K562 (cell line): ENCODE results near the gene ADAMTS14. TPM values are rescaled to one million over a fixed set of nuclear protein-coding genes. Genes with fewer than 3 reads are reported as not detected.

Experiments
- ASH1L ChIP-seq: fragments of 450-650 bp; IDR thresholded peaks from 2 replicates; pipeline ENCODE4 v1.6.1; 2018; ENCODE audit warnings: borderline replicate concordance, mild to moderate bottlenecking, low read depth; ENCODE audit not compliant: partially characterized antibody
- BRF1 ChIP-seq: IDR thresholded peaks from 3 replicates; pipeline ENCODE4 v1.6.1; 2011; ENCODE audit warnings: borderline replicate concordance, mild to moderate bottlenecking; ENCODE audit not compliant: insufficient read length; ENCODE audit errors: extremely low read depth
- ESRRB ChIP-seq: fragments of 250-450 bp; sonication (Bioruptor Pico); IDR thresholded peaks from 2 replicates; pipeline ENCODE4 v1.5.0; 2020; ENCODE audit warnings: mild to moderate bottlenecking, moderate library complexity, borderline replicate concordance
- FOXK2 ChIP-seq, 2 experiments: fragments of 450-650 bp; IDR thresholded peaks in 1 of 2; conservative IDR thresholded peaks in 1 of 2; 2 replicates each; pipeline ENCODE4 v1.6.1; 2016; ENCODE audit warnings: low read depth in 2 of 2, mild to moderate bottlenecking in 1 of 2
- HBP1 ChIP-seq: fragments of 450-650 bp; formaldehyde crosslinking; IDR thresholded peaks from 2 replicates; pipeline ENCODE4 v1.4.0; 2022; ENCODE audit warnings: missing genetic modification characterization
- HNRNPH1 ChIP-seq: fragments of 200-400 bp; formaldehyde crosslinking; optimal IDR thresholded peaks from 2 replicates; pipeline ENCODE3; 2017; ENCODE audit warnings: low read depth, mild to moderate bottlenecking, low read length, moderate library complexity
- IFI16 ChIP-seq: fragments of 250-450 bp; sonication (Bioruptor Pico); IDR thresholded peaks from 2 replicates; pipeline ENCODE4 v2.1.2; 2022; ENCODE audit warnings: mild to moderate bottlenecking, inconsistent platforms
- MYC ChIP-seq, 2 experiments: fragments of 250-450 bp in 1 of 2; sonication (Bioruptor Pico) in 1 of 2; IDR thresholded peaks; 2 replicates each; pipeline versions ENCODE4 v1.5.1 to v1.6.1; 2012 to 2021; ENCODE audit warnings: low read depth in 2 of 2, borderline replicate concordance in 1 of 2, improper control_type of control experiment in 1 of 2, low read length in 1 of 2, mild to moderate bottlenecking in 1 of 2, moderate library complexity in 1 of 2
- NCOA4 ChIP-seq: fragments of 450-650 bp; IDR thresholded peaks from 2 replicates; pipeline ENCODE4 v1.6.1; 2018; ENCODE audit warnings: mild to moderate bottlenecking; ENCODE audit not compliant: partially characterized antibody
- NFXL1 ChIP-seq: fragments of 450-650 bp; formaldehyde crosslinking; IDR thresholded peaks from 2 replicates; pipeline ENCODE4 v1.4.0; 2021; ENCODE audit warnings: mild to moderate bottlenecking
- PHF20 ChIP-seq: fragments of 450-650 bp; IDR thresholded peaks from 2 replicates; pipeline ENCODE4 v1.6.1; 2018; ENCODE audit not compliant: partially characterized antibody
- PHF21A ChIP-seq: fragments of 450-650 bp; IDR thresholded peaks from 2 replicates; pipeline ENCODE4 v1.6.1; 2017; ENCODE audit warnings: low read depth, borderline replicate concordance
- SAFB ChIP-seq: fragments of 200-400 bp; formaldehyde crosslinking; IDR thresholded peaks from 2 replicates; pipeline ENCODE4 v1.6.1; 2017; ENCODE audit warnings: low read depth, low read length, borderline replicate concordance
- SNIP1 ChIP-seq: fragments of 450-650 bp; IDR thresholded peaks from 2 replicates; pipeline ENCODE4 v1.7.1; 2017; ENCODE audit warnings: low read depth, mild to moderate bottlenecking
- TAF7 ChIP-seq: fragments of 450-650 bp; IDR thresholded peaks from 2 replicates; pipeline ENCODE4 v1.6.1; 2016; ENCODE audit warnings: missing genetic modification characterization, missing compliant biosample characterization
- TAL1 ChIP-seq: fragments of 450-650 bp; IDR thresholded peaks from 2 replicates; pipeline ENCODE4 v1.6.1; 2016; ENCODE audit warnings: mild to moderate bottlenecking
- TARDBP ChIP-seq: fragments of 450-650 bp; IDR thresholded peaks from 2 replicates; pipeline ENCODE4 v1.6.1; 2016
- TFE3 ChIP-seq: fragments of 450-650 bp; formaldehyde crosslinking; IDR thresholded peaks from 2 replicates; pipeline ENCODE4 v1.4.0; 2020; ENCODE audit warnings: mild to moderate bottlenecking, mixed read lengths
- VEZF1 ChIP-seq: fragments of 200-800 bp; sonication (Bioruptor generic); IDR thresholded peaks from 2 replicates; pipeline ENCODE4 v1.6.1; 2017; ENCODE audit warnings: missing genetic modification characterization, missing compliant biosample characterization
- ZC3H11A ChIP-seq: IDR thresholded peaks from 2 replicates; pipeline ENCODE4 v1.6.1; 2012; ENCODE audit warnings: low read depth, low read length, improper control_type of control experiment
- ZNF121 ChIP-seq: sonication (generic); formaldehyde crosslinking; conservative IDR thresholded peaks from 2 replicates; pipeline ENCODE4 v1.8.0; 2022; ENCODE audit warnings: missing genetic modification reagents
- ZNF589 ChIP-seq: fragments of 200-800 bp; sonication (Bioruptor generic); IDR thresholded peaks from 2 replicates; pipeline ENCODE4 v1.6.1; 2016; ENCODE audit warnings: low read depth, missing genetic modification characterization, missing compliant biosample characterization
- ZNF830 ChIP-seq: fragments of 250-450 bp; sonication (Bioruptor Pico); IDR thresholded peaks from 2 replicates; pipeline ENCODE4 v1.5.0; 2021; ENCODE audit warnings: mild to moderate bottlenecking
- polyA plus RNA-seq, 8 experiments: library from polyadenylated mRNA; depleted of rRNA in 4 of 8; stranded (reverse) in 5 of 8; unstranded in 3 of 8; fragments of >200 nt; fragmentation: Nextera tagmentation in 2 of 8; fragmentation: Illumina TruSeq in 1 of 8; extraction: Ambion mirVana in 2 of 8; extraction: Trizol in 1 of 8; gene quantifications; 2 replicates each; pipeline versions ENCODE4 v1.2.1 to v1.2.3, GENCODE V29; 2011 to 2014; ENCODE audit warnings: inconsistent platforms in 1 of 8, missing spikeins in 1 of 8
- total RNA-seq, 7 experiments: library from RNA; depleted of rRNA in 6 of 7; stranded (reverse); fragments of >200 nt in 6 of 7; fragmentation: Illumina TruSeq in 2 of 7; extraction: Trizol in 2 of 7; gene quantifications; 2 replicates each; pipeline versions ENCODE4 v1.2.1 to v1.2.3, GENCODE V29; 2011 to 2021; ENCODE audit warnings: low replicate concordance in 1 of 7

ADAMTS14 gene
- total and polyA plus RNA-seq, 9 of the 15 experiments (the other 6 are each of a cell fraction or from before 2014, with no cell fraction given) = 0.04 to 37.4 (median 15.9) TPM

- TF ChIP-seq VEZF1 (CRISPR knock-in tag) (peak; percentile 83), HBP1 (CRISPR knock-in tag) (0 out of 2 replicates have a peak, but pooled peaks have one; percentile 28), NCOA4 (no peak), ZC3H11A (no peak), MYC (IDR thresholded peaks at IDR 0.05; ENCODE audit: low read depth, low read length) (no peak; the same call in 1 of the 2 replicates), MYC (CRISPR knock-in tag; IDR thresholded peaks at IDR 0.05; ENCODE audit: borderline replicate concordance, low read depth) (peak; percentile 79; the same call in 1 of the 2 replicates), TARDBP (no peak; the same call in 1 of the 2 replicates), NFXL1 (CRISPR knock-in tag) (peak; percentile 74; the same call in 1 of the 2 replicates), ESRRB (CRISPR knock-in tag) (no peak), PHF21A (peak; percentile 61; the same call in 1 of the 2 replicates), PHF20 (no peak), ASH1L (no peak), TAF7 (tag) (peak; percentile 67), ZNF830 (no peak), BRF1 (no peak), SNIP1 (no peak), TFE3 (CRISPR knock-in tag) (peak; percentile 88), SAFB (no peak), ZNF121 (no peak), TAL1 (peak; percentile 94), FOXK2 (conservative IDR thresholded peaks at IDR 0.05 in 1 of 2, IDR thresholded peaks at IDR 0.05 in 1 of 2; ENCODE audit: low read depth in 2 of 2) (peak; percentile 85 to 90), ZNF589 (CRISPR knock-in tag) (peak; percentile 89), HNRNPH1 (no peak), IFI16 (peak; percentile 82; the same call in 1 of the 2 replicates)
These were observed 5.1 kb upstream of the ADAMTS14 start (continued) for GRCh38 chr10:70666960-70667798.
